NCI-H748 (cell line): ENCODE data around the gene CHST11.
"Not testable (repeated sequence)": the region's sequence is repeated elsewhere in the genome, so short reads cannot be mapped to it uniquely, and the experiment has no call there.

ENCODE experiments used
- DNase-seq: peaks from one replicate; lab custom pipeline; 2025; ENCODE audit not compliant: unreplicated experiment; lab: John Stamatoyannopoulos, UW

CHST11 gene

DNA sequence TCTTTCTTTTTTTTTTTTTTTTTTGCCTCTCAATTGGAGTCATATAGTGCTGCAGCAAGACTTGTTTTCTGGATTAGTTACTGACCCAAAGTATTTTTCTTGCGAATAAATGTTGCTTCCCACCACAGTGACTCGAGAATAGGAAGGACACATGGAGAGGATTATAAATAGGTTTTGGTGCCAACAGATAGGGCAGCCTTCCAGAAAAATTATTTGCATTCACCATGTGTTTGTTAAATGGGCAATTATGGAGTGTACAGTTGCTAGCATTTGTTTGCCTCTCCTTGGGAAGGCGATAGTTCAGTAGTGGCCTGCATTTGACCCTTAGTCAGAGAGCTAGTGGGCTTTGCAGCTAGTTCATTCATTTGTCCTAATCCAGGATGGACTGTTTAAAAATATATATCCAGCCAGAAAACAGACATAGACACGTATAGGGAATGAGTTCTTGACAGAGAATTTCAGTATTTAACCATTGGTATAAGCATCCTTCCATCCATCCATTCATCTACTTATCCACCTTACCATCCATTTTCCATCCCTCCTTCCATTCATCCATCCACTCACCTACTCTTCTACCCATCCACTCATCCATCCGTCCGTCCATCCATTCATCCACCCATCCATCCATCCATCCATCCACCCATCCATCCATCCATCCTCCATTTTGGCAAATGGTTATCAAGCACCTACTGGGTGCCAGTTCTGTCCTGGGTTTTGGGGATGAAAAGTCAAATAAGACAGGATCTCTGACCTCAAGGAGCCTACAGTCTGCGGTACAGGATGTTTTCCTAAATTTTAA is 67.5 kb downstream of the CHST11 start:
- DNase-seq, result peak; percentile 85

DNA sequence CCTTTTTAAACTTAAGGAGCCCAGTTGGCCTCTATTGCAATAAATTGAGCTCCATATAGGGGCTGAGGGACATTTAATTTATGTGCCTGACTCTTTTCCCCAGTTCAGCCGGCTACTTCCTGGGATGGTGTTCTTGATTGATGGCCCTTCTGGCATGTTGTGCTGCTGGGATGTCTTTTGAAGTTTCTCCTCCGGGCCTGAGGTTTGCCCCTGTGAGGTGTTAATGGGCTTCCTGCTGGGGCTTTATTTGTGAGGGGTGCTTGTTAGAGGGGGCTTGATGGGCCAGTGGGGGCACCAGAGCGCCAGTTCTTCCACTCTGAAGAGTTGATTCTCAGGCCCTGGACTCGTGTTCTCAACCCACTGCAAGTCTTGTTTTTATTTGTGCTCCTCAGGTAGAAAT is 69.6 kb downstream of the CHST11 start:
- DNase-seq, result no peak

DNA sequence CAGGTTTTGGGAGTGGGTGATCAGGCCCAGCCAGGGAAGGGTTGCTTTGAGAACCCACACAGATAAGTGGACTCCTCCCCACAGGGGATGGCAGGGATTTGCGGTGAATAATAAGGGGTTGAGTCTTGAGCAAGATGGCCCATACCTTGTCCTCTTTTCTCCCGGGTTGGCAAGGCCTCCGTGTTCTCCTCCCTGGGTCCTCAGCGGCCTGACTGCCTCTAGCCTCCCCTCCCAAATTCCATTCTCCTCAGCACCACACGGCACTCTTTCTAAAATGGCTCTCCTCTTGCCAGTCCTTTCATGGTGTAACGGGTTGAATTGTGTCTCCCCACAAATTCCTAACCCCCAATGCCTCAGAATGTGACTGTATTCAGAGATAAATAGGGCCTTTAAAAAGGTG is 70.0 kb downstream of the CHST11 start:
- DNase-seq, result no peak

DNA sequence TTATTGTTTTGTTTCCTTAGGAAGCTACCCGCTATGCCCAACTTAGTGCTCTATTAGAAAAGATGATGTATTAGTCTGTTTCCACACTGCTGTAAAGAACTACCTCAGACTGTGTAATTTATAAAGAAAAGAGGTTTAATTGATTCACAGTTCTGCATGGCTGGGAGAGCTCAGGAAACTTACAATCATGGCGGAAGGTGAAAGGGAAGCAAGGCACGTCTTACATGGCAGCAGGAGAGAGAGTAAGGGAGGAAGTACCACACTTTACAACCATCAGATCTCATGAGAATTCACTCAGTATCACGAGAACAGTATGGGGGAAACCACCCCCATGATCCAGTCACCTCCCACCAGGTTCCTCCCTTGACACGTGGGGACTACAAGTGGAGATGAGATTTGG is 70.9 kb downstream of the CHST11 start:
- DNase-seq, result not testable (repeated sequence)

DNA sequence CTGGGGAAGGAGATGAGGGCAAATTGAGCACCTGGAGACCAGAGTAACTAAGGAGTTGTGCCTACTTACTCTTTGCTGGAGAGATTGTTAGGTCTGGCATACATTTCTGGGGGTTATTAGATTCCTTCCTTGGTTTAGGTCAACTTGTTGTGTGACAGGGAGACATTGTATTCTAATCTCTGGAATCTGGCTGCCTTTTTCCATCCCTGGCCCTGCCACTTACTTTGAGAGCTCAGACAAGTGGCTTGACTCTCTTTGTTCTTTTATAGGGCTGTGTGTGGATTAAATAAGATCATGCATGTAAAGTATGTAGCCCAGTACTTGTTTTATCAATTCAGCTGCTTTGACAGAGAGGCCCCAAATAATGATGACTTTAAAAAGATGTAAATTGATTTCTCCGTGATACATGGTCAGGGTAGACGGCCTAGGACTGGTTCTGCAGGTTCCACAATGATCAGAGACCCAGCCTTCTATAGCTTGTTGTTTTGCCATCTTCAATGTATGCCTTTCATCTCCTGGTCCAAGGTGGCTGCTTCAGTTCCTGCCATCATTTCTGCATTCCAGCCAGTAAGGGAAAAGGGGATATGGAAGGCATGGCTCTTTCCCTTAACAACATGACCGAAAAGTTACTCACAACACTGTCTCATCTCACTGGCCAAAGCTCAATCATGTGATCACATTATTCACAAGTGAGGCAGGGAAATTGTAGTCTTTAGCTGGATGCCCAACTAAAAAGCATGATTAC is 72.6 kb downstream of the CHST11 start:
- no peak for DNase-seq

DNA sequence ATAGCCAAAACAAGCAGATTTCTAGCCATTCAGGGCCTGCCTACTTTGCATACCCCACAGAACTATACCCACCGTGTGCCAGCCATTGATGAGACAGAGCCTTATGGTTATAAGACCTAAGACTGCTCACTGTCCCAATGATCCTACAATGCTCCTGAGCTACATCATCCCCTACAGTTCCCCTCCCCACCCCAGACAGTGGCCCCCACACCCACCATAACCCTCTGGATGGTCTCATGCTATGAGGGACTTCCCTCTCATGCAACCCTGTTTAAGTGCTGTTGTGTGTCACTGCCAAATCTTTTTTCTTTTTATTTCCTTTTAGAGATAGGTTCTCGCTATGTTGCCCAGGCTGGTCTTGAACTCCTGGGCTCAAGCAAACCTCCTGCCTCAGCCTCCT is 75.9 kb downstream of the CHST11 start:
- no peak for DNase-seq

DNA sequence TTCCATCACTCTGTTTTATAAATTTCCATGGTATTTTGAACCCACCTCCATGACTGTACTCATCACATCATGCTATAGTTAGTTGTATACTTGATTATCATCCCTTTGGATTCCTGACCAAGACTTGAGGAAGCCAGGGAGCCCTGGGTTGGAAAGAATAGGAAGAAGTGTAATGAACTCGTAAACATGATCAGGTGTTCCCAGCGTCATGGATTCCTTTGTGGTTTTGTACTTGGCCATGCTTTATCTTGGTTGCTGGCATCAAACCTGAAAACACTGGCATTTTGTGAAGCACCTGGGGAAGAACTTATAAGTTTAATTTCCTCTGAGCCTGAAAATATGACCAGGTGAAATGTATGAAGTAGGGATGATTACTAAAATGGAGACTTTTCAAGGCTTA is 76.4 kb downstream of the CHST11 start:
- DNase-seq, result no peak

DNA sequence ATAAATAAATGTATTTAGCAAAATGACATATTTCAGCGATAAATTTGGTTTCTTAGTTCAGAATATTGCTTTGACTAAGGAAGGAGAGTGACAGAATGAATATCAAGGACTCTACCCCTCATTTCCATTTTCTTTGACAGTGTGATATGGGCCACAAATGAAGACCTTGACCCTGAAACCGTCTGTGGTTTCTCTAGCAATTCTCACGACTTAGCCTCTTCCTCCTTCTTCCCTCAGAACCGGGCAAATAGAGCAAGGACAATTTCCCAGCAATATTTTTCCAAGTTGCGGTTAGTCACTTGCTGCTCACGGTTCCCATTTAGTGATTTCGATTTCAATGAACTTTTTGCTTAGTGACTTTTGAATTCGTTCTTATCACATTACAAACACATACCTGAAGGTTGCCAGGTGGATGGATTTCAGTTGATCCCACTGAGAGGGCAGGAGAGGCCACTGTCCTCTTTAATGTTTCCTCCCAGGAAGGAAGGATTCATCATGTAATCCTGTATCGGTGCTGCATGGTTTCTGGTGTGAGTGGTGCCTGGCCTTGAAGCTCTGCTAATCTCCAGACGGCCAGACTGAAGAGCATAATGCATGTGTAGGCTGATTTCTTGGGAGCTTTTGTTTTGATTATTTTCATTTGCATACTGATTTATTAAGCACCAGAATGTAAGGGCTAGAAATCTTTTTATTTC is 77.6 kb downstream of the CHST11 start:
- DNase-seq, result no peak

DNA sequence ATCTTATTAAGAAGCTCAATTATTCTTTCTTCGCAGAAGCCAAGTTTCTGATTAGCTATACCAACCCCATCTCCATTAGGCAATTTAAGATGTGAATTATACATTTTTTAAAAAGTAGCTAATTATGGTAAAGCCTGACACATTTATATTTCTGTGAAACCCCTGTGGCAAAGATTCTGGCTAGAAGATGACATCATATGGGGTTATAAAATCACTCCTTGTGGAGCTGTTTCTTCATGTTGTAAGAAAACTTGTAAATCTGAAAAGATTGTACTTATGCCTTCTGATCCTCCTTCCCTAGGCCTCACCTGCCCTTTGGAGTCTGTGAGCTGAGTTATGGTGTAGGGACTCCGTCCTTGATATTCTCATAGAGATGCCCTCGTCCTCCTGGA is 78.1 kb downstream of the CHST11 start:
- DNase-seq, result no peak

DNA sequence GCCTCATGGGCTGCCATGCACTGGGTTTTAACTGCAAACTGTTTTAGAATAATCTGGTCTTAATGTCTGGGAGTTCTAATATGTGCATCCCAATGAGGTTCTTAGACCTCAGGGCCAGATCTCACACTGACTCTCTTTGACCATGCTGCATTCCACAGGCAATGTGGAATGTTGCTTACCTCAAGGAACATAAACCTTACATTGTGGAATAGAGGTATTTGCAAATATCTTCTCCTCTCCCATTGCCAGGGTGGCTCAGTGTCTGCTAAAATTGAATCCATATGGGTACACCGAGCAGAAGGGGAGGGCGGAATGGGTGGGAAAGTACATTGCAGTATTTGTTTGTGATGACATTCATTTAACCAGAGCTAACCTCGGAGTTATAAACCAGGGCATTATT is 78.6 kb downstream of the CHST11 start:
- DNase-seq, result no peak

DNA sequence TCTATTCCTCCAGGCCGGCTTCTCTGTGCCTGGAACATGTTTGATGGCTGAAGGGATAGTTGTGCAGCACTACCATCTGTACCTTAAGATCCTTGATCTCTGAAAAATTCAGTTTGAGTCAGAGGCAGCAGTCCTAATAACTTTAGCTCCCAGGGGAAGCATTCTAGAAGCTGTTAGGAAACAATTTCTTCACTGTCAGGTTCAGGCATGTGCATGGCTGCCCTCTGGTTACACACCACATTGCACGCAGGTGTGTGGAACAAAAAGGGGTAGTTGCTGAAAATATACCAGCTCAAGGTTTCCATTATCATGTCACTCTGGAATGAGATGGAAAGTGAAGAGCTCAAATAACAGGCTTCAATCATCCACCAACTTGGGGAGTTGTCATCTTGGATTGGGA is 80.1 kb downstream of the CHST11 start:
- DNase-seq, result no peak

DNA sequence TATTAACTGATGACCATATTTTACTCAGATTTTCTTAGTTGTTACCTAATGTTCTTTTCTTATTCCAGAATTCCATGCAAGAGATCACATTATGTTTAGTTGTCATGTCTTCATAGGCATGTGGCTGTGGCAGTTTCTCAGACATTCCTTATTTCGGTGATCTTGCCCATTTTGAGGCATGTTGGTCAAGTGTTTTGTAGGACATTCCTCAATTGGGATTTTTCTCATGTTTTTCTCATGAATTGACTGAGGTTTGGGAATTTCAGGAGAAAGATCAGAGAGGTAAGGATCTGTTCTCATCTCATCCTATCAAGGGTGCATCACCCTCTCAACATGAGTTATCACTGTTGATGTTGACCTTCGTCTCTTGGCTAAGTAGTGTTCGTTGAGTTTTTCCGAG is 81.3 kb downstream of the CHST11 start:
- no peak for DNase-seq

DNA sequence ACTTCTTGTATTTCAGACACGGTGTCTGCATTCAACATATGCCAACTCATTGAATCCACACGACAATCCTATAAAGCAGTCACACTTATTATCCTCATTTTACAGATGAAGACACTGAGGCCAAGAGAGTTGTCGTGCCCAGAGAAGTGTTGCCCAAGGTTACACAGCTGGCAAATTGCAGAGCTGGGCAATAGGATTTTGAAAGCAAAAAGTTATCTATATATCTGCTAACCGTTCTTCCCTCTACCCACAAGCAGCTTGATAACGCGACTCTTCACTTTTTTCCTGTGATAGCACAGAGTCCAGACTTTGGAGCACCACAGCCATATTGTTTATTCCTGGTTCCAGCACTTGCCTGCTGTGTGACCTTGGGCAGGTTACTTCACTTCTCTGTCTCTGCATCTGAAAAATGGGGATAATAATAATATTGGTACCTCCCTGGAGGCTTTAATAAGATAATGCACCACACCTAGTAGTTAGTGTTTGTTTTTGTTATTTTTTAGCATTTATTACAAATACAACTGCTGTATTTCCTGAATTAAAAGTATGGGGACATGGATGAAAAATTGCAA is 82.2 kb downstream of the CHST11 start:
- DNase-seq, result no peak

DNA sequence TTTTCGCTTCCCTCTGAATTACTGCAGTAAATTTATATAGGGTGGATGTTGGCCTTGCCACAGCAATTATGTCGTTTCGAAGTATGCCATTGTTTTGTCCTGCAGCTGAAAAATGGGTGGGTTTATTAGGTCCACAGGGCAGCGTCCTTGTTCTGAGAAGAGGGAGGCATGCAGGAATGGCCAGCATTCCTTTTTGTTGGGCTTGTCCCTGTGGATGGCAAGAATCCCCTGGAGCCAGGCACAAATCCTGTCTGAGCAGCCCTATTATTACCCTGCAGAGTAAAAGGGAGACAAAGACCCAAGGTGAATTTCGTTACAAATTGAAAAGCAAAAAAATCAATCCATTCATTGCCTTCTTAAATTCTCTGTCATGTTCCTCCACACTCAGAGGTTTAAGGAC is 88.1 kb downstream of the CHST11 start:
- peak; percentile 24 for DNase-seq

DNA sequence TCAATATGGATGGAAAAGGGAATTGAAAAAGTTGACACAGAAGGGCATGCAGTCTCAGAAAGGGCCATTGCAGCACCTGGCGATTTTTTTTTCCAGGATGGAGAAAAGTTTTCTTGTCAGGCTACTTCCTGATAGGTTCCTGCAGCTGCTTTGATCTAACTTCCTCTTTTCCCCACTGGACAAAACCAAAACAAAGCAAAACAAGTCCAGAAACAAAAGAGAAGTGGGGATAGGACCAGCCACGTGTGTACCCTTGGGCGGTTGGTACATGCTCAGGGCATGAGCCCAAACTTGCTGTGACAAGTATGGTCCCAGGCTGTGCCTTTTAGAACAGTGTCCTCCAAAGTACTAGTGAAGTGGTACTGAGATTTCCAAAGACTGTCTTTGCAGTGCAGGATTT is 89.8 kb downstream of the CHST11 start:
- no peak for DNase-seq

DNA sequence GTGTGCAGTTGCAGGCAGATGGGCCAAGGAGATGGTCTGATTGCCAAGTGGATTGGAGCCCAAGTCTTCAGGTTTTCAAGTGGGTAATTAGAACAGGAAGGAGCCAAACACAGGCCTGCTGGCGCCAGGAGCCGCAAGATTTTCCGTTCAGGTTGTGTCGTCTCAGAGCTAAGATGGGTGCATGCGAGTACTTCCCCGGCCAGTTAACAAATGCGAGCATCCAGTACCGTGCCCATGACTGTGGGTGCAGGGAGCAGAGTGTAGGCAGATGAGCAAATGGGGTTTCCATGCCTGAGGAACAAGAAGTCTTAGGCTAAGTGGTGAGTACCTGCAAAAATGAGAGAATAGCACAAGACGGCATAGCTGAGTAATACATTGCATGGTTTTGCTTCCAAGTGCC is 90.5 kb downstream of the CHST11 start:
- DNase-seq, result no peak

DNA sequence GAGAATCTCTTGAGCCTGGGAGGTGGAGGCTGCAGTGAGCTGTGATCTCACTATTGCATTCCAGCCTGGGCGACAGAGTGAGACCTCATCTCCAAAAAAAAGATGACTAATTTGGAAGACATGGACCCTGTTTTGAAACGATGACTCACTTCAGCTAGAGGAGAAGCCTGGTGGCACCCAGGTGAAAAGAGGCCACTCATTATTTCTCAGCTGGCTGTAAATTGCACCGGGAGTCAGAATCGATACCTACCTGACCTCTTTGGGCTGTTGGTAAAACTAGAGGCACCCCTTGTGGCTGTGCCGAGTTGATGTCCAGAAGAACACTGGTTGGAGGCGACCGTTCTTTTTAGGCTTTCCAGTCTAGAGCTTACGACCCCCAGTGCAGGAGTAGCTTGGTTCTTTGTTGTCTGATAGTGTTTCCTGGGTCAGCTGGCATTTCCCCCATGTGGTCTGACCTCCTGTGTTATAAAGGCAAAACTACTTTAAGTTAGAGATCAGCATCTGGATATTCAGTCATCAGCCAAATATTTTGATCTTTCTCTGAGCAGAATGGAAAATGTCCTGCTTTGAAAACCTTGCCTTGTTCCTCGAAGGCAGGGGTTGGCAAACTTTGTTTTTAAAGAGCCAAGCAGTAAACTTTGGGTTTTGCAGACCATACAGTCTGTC is 93.2 kb downstream of the CHST11 start:
- no peak for DNase-seq

DNA sequence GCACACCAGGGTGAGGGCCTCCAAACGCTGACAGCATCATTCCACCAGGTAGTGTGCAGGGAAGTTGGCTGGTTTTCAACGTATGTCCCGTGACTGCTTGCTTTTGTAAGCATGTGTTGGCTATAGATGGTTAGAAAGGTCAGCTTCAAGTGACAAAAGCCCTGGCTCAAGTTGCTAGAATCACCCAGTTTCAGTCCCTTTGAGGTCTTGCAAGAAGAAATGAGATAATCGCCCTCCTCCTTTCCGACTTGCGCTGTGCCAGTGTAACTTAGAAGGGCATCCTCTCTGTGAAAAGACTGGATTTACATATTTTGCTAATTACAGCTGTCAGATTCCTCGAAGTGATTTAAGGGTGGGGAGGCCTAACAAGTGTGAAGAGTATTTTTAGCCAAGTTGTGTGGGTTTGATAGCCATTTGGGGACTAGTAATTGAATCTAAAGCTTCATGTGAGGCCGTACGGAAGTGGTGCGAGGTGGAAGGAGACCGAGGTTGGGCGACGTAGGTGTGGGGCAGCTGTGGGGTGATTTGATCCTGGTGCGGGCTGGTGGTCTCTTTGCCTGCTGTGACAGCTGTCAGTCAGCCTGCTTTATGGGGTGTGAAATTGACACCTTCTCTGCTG is 94.7 kb downstream of the CHST11 start:
- DNase-seq, result no peak

DNA sequence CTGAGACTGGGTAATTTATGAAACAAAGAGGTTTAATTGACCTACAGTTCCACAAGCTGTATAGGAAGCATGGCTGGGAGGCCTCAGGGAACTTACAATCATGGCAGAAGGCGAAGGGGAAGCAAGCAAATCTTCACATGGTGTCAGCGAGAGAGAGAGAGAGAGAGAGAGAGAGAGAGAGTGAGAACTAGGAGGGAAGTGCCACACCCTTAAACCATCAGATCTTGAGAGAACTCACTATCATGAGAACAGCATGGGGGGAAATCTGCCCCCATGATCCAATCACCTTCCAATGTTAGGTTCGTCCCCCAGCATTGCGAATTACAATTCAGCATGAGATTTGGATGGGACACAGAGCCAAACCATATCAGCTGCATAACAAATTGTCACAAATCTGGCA is 96.7 kb downstream of the CHST11 start:
- DNase-seq, result no peak

DNA sequence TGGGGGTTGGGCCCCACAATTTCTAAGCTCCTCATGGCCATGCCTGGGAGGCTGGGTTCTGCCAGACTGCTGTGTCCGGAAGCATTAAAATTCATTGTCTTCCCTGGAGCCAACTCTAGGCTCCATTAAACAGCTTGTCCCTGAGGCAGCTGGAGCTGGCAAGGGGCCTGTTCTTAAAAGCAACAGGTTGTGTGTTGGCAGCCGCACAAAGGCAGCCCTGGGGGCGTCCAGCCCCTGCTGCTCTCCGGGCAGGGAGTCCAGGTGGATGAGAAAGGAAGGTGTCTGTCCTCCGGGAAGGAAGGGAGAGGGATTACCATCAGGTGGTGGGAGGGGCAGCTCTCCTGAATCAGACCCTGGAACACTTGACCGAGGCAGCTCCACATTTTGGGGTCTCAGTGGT is 98.9 kb downstream of the CHST11 start:
- peak; percentile 41 for DNase-seq
